ENCODE data around the gene TAF13. TPM values are rescaled to one million over a fixed set of nuclear protein-coding genes. Genes with fewer than 3 reads are reported as not detected.

Gene TAF13
- polyA plus RNA-seq, 1 donor from 2014 or later: 60.1 TPM

DNA sequence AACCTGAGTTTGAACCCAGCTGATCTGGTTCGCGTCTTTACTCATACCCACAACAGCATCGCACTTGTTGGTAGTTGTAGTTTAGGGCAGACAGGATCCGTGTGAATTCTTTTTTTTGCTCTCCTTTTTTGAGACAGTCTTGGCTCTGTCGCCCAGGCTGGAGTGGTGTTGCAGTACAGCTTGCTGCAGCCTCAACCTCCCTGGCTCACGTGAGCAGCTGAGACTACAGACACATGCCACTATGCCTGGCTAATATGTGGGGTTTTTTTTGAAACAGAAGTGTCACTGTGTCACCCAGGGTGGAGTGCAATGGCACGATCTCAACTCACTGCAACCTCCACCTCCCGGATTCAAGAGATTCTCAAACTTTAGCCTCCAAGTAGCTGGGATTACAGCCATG is 7.9 kb downstream of the TAF13 start:
- no peaks in the 10 kb centered on the region for H4K20me1 ChIP-seq (ENCODE audit: insufficient read depth)
- H3K27me3 ChIP-seq (ENCODE audit: insufficient read depth, low read depth, low read length): no peaks in the 10 kb centered on the region
- H3K27ac ChIP-seq (ENCODE audit: low read length): no peak overlapping the region
- no peak overlapping the region for H3K9ac ChIP-seq (ENCODE audit: low read length)
- H3K36me3 ChIP-seq (ENCODE audit: insufficient read depth, low read length): no peaks in the 10 kb centered on the region
- H3K9me3 ChIP-seq (ENCODE audit: low read length): no peaks in the 10 kb centered on the region
- H3K79me2 ChIP-seq (replicated peaks; ENCODE audit: insufficient read depth, low read length): peaks cover 3% of the 10 kb centered on the region
- no peaks in the 10 kb centered on the region for H3K9me2 ChIP-seq (ENCODE audit: insufficient read depth, low read length)
- no peak overlapping the region for H2AFZ ChIP-seq (ENCODE audit: low read depth, low read length)
- H3F3A ChIP-seq (ENCODE audit: insufficient read depth, low read length, poor library complexity, severe bottlenecking): no peaks in the 10 kb centered on the region
- H3K4me2 ChIP-seq (ENCODE audit: low read length): no peak overlapping the region
- H3K4me3 ChIP-seq (ENCODE audit: low read length): no peak overlapping the region
- no peak for TF ChIP-seq RAD21 (conservative IDR thresholded peaks at IDR 0.05)
- TF ChIP-seq SMC3 (conservative IDR thresholded peaks at IDR 0.05; ENCODE audit: poor library complexity): no peak
- no peak for TF ChIP-seq POLR2AphosphoS5 (IDR thresholded peaks at IDR 0.05)
- TF ChIP-seq TAF1 (IDR thresholded peaks at IDR 0.05; ENCODE audit: low read depth): no peak
- TF ChIP-seq MXI1 (conservative IDR thresholded peaks at IDR 0.05; ENCODE audit: poor library complexity, severe bottlenecking): no peak
- TF ChIP-seq, protein P1, sequence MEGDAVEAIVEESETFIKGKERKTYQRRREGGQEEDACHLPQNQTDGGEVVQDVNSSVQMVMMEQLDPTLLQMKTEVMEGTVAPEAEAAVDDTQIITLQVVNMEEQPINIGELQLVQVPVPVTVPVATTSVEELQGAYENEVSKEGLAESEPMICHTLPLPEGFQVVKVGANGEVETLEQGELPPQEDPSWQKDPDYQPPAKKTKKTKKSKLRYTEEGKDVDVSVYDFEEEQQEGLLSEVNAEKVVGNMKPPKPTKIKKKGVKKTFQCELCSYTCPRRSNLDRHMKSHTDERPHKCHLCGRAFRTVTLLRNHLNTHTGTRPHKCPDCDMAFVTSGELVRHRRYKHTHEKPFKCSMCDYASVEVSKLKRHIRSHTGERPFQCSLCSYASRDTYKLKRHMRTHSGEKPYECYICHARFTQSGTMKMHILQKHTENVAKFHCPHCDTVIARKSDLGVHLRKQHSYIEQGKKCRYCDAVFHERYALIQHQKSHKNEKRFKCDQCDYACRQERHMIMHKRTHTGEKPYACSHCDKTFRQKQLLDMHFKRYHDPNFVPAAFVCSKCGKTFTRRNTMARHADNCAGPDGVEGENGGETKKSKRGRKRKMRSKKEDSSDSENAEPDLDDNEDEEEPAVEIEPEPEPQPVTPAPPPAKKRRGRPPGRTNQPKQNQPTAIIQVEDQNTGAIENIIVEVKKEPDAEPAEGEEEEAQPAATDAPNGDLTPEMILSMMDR (IDR thresholded peaks at IDR 0.05; ENCODE audit: poor library complexity, severe bottlenecking): no peak
- TF ChIP-seq EP300 (conservative IDR thresholded peaks at IDR 0.05; ENCODE audit: poor library complexity, severe bottlenecking): no peak
- TF ChIP-seq, protein P2, sequence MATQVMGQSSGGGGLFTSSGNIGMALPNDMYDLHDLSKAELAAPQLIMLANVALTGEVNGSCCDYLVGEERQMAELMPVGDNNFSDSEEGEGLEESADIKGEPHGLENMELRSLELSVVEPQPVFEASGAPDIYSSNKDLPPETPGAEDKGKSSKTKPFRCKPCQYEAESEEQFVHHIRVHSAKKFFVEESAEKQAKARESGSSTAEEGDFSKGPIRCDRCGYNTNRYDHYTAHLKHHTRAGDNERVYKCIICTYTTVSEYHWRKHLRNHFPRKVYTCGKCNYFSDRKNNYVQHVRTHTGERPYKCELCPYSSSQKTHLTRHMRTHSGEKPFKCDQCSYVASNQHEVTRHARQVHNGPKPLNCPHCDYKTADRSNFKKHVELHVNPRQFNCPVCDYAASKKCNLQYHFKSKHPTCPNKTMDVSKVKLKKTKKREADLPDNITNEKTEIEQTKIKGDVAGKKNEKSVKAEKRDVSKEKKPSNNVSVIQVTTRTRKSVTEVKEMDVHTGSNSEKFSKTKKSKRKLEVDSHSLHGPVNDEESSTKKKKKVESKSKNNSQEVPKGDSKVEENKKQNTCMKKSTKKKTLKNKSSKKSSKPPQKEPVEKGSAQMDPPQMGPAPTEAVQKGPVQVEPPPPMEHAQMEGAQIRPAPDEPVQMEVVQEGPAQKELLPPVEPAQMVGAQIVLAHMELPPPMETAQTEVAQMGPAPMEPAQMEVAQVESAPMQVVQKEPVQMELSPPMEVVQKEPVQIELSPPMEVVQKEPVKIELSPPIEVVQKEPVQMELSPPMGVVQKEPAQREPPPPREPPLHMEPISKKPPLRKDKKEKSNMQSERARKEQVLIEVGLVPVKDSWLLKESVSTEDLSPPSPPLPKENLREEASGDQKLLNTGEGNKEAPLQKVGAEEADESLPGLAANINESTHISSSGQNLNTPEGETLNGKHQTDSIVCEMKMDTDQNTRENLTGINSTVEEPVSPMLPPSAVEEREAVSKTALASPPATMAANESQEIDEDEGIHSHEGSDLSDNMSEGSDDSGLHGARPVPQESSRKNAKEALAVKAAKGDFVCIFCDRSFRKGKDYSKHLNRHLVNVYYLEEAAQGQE (IDR thresholded peaks at IDR 0.05; ENCODE audit: borderline replicate concordance): no peak
- TF ChIP-seq EZH2 (IDR thresholded peaks at IDR 0.05; ENCODE audit: borderline replicate concordance, insufficient read depth, low read length, poor library complexity, severe bottlenecking): no peak

DNA sequence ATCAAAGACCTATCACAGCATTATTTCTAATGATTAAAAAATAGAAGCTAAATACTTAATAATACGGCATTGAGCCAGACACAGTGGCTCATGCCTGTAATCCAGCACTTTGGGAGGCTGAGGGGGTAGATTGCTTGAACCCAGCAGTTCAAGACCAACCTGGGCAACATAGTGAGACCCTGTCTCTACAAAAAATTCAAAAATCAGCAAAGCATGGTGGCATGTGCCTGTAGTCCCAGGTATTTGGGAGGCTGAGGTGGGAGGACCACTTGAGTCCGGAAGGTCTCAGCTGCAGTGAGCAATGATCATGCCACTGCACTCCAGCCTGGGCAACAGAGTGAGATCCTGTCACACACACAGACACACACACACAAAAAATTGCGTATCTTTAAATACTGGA is 10.7 kb downstream of the TAF13 start:
- TF ChIP-seq, protein P1 (IDR thresholded peaks at IDR 0.05; ENCODE audit: poor library complexity, severe bottlenecking): no peak
- TF ChIP-seq, protein P2 (IDR thresholded peaks at IDR 0.05; ENCODE audit: borderline replicate concordance): no peak
- TF ChIP-seq EP300 (conservative IDR thresholded peaks at IDR 0.05; ENCODE audit: poor library complexity, severe bottlenecking): no peak
- TF ChIP-seq SMC3 (conservative IDR thresholded peaks at IDR 0.05; ENCODE audit: poor library complexity): no peak
- TF ChIP-seq POLR2AphosphoS5 (IDR thresholded peaks at IDR 0.05): no peak
- no peak for TF ChIP-seq EZH2 (IDR thresholded peaks at IDR 0.05; ENCODE audit: borderline replicate concordance, insufficient read depth, low read length, poor library complexity, severe bottlenecking)
- no peak for TF ChIP-seq RAD21 (conservative IDR thresholded peaks at IDR 0.05)
- no peak for TF ChIP-seq TAF1 (IDR thresholded peaks at IDR 0.05; ENCODE audit: low read depth)
- no peak for TF ChIP-seq MXI1 (conservative IDR thresholded peaks at IDR 0.05; ENCODE audit: poor library complexity, severe bottlenecking)
- Histone ChIP-seq H4K20me1 (ENCODE audit: insufficient read depth) (no peaks in the 10 kb centered on the region), H3K27me3 (ENCODE audit: insufficient read depth, low read depth, low read length) (no peaks in the 10 kb centered on the region), H3K9me3 (ENCODE audit: low read length) (no peaks in the 10 kb centered on the region), H3F3A (ENCODE audit: insufficient read depth, low read length, poor library complexity, severe bottlenecking) (no peaks in the 10 kb centered on the region), H2AFZ (ENCODE audit: low read depth, low read length) (no peak overlapping the region), H3K9ac (ENCODE audit: low read length) (no peak overlapping the region), H3K27ac (ENCODE audit: low read length) (no peak overlapping the region), H3K4me2 (ENCODE audit: low read length) (no peak overlapping the region), H3K79me2 (replicated peaks; ENCODE audit: insufficient read depth, low read length) (no peaks in the 10 kb centered on the region), H3K36me3 (ENCODE audit: insufficient read depth, low read length) (no peaks in the 10 kb centered on the region), H3K9me2 (ENCODE audit: insufficient read depth, low read length) (no peaks in the 10 kb centered on the region), H3K4me3 (ENCODE audit: low read length) (no peak overlapping the region)

All from neural cell (in vitro differentiated cells).